Thymus (tissue), 14 donors: Measurements from ENCODE around the gene COPS7B. TPM values are rescaled to one million over a fixed set of nuclear protein-coding genes. Genes with fewer than 3 reads are reported as not detected.
"Not testable (repeated sequence)": the region's sequence is repeated elsewhere in the genome, so short reads cannot be mapped to it uniquely, and the experiment has no call there.

ENCODE experiments used
- DNase-seq, 9 donors: peaks; one replicate each; pipeline ENCODE4 v3.0.0-alpha.2; 2013; ENCODE audit warnings: low spot score in 9 of 9, low read depth in 6 of 9, missing footprints in 1 of 9
- H3K27ac ChIP-seq, 2 donors: one replicate each; pipeline ENCODE4 v1.5.1; 2013; ENCODE audit warnings: control low read depth in 1 of 2, low read depth in 1 of 2, low read length in 1 of 2, mild to moderate bottlenecking in 1 of 2, moderate library complexity in 1 of 2
- H3K27me3 ChIP-seq, 2 donors: one replicate each; pipeline ENCODE4 v1.5.1; 2013; ENCODE audit warnings: low read length in 1 of 2; ENCODE audit not compliant: control insufficient read depth in 2 of 2, insufficient read depth in 1 of 2
- H3K36me3 ChIP-seq, 2 donors: one replicate each; pipeline ENCODE4 v1.5.1; 2013; ENCODE audit warnings: low read length in 1 of 2, mild to moderate bottlenecking in 1 of 2, moderate library complexity in 1 of 2; ENCODE audit not compliant: control insufficient read depth in 2 of 2, insufficient read depth in 2 of 2
- H3K4me1 ChIP-seq, 2 donors: one replicate each; pipeline ENCODE4 v1.5.1; 2013; ENCODE audit warnings: low read length in 2 of 2; ENCODE audit not compliant: control insufficient read depth in 2 of 2, insufficient read depth in 2 of 2
- H3K4me3 ChIP-seq, 2 donors: one replicate each; pipeline ENCODE4 v1.5.1; 2013; ENCODE audit warnings: low read length in 2 of 2, control low read depth in 1 of 2, mild to moderate bottlenecking in 1 of 2
- H3K9me3 ChIP-seq, 2 donors: one replicate each; pipeline ENCODE4 v1.5.1; 2013; ENCODE audit warnings: low read length in 1 of 2, mild to moderate bottlenecking in 1 of 2; ENCODE audit not compliant: control insufficient read depth in 2 of 2, insufficient read depth in 1 of 2
- WGBS: extraction: QIAGEN DNeasy Blood & Tissue Kit; methylation state at CpG from one replicate; pipeline ENCODE4 v1.1.7; 2013; 5-methylcytosine and 5-hydroxymethylcytosine counted together
- long read RNA-seq, 10 donors: transcript quantifications; one replicate each; lab custom pipeline, GENCODE V29; 2026
- polyA plus RNA-seq: library from polyadenylated mRNA; stranded (reverse); fragments of 200-250 nt; gene quantifications from one replicate; pipeline ENCODE4 v1.2.3, GENCODE V29; 2013
- total RNA-seq: library from RNA; stranded (reverse); fragments of 120-200 nt; gene quantifications from one replicate; pipeline ENCODE4 v1.2.4, GENCODE V29; 2013
- donor health status: healthy.

Gene COPS7B
- total RNA-seq (18.6 TPM), polyA plus RNA-seq (29.0 TPM)
- long read RNA-seq, donor 1, partial matches to known transcripts: 0 of 1 reads
- long read RNA-seq, donor 1, other reads (novel, unspliced or antisense): 0 of 1 reads
- long read RNA-seq, donor 2, transcript COPS7B-201 (7 exons, 2,544 nt): major isoform, 20 of 93 reads
- long read RNA-seq, donor 2, partial matches to known transcripts: 66 of 93 reads
- long read RNA-seq, donor 2, other reads (novel, unspliced or antisense): 0 of 93 reads
- long read RNA-seq, donor 3, transcript COPS7B-201 (7 exons, 2,544 nt): major isoform, 15 of 102 reads
- long read RNA-seq, donor 3, partial matches to known transcripts: 83 of 102 reads
- long read RNA-seq, donor 3, other reads (novel, unspliced or antisense): 0 of 102 reads
- long read RNA-seq, donor 4, transcript COPS7B-201 (7 exons, 2,544 nt): major isoform, 7 of 45 reads
- long read RNA-seq, donor 4, partial matches to known transcripts: 8 of 45 reads
- long read RNA-seq, donor 4, other reads (novel, unspliced or antisense): 26 of 45 reads
- long read RNA-seq, donor 5, transcript COPS7B-201 (7 exons, 2,544 nt): major isoform, 13 of 24 reads
- long read RNA-seq, donor 5, transcript COPS7B-207 (7 exons, 1,103 nt): minor isoform, 8 of 24 reads
- long read RNA-seq, donor 5, partial matches to known transcripts: 0 of 24 reads
- long read RNA-seq, donor 5, other reads (novel, unspliced or antisense): 0 of 24 reads
- long read RNA-seq, donor 6, transcript COPS7B-201 (7 exons, 2,544 nt): major isoform, 14 of 17 reads
- long read RNA-seq, donor 6, partial matches to known transcripts: 0 of 17 reads
- long read RNA-seq, donor 6, other reads (novel, unspliced or antisense): 0 of 17 reads
- long read RNA-seq, donor 7, transcript COPS7B-201 (7 exons, 2,544 nt): major isoform, 17 of 24 reads
- long read RNA-seq, donor 7, partial matches to known transcripts: 0 of 24 reads
- long read RNA-seq, donor 7, other reads (novel, unspliced or antisense): 0 of 24 reads
- long read RNA-seq, donor 8, partial matches to known transcripts: 13 of 18 reads
- long read RNA-seq, donor 8, other reads (novel, unspliced or antisense): 0 of 18 reads
- long read RNA-seq, donor 9, transcript COPS7B-201 (7 exons, 2,544 nt): major isoform, 8 of 14 reads
- long read RNA-seq, donor 9, partial matches to known transcripts: 0 of 14 reads
- long read RNA-seq, donor 9, other reads (novel, unspliced or antisense): 0 of 14 reads
- long read RNA-seq, donor 10, transcript COPS7B-201 (7 exons, 2,544 nt): major isoform, 8 of 12 reads
- long read RNA-seq, donor 10, partial matches to known transcripts: 0 of 12 reads
- long read RNA-seq, donor 10, other reads (novel, unspliced or antisense): 0 of 12 reads

- Histone ChIP-seq H3K27me3 (no peaks in the 10 kb centered on the region), H3K9me3 (no peaks in the 10 kb centered on the region), H3K4me1 (peaks cover 18 to 19% of the 10 kb centered on the region in 2 donors), H3K27ac (peak within 1 kb of the TSS; percentile 14 to 43), H3K4me3 (peak within 1 kb of the TSS; percentile 54 to 63), H3K36me3 (peaks cover 13 to 23% of the 10 kb centered on the region in 2 donors)
- DNase-seq: peak in 8 of 9 donors; percentile 68 to 91 (median 76)
- under 1% methylated on average over 69 of the region's 69 CpGs for WGBS
These were observed at the start of gene COPS7B for GRCh38 chr2:231786177-231786916. Gene COPS7B, plus strand, starts transcription at chr2:231786445. Its CDS starts 2,126 bp downstream, at chr2:231788571.

- Histone ChIP-seq H3K27ac (no peak overlapping the region), H3K27me3 (no peaks in the 10 kb centered on the region), H3K36me3 (peaks cover 27% of the 10 kb centered on the region in 2 donors), H3K9me3 (no peaks in the 10 kb centered on the region), H3K4me3 (no peak overlapping the region), H3K4me1 (no peaks in the 10 kb centered on the region)
- no peak for DNase-seq
- WGBS: 98% methylated on average over 7 of the region's 7 CpGs
These were observed 48.5 kb upstream of the COPS7B start for GRCh38 chr2:231737761-231738160.

DNA sequence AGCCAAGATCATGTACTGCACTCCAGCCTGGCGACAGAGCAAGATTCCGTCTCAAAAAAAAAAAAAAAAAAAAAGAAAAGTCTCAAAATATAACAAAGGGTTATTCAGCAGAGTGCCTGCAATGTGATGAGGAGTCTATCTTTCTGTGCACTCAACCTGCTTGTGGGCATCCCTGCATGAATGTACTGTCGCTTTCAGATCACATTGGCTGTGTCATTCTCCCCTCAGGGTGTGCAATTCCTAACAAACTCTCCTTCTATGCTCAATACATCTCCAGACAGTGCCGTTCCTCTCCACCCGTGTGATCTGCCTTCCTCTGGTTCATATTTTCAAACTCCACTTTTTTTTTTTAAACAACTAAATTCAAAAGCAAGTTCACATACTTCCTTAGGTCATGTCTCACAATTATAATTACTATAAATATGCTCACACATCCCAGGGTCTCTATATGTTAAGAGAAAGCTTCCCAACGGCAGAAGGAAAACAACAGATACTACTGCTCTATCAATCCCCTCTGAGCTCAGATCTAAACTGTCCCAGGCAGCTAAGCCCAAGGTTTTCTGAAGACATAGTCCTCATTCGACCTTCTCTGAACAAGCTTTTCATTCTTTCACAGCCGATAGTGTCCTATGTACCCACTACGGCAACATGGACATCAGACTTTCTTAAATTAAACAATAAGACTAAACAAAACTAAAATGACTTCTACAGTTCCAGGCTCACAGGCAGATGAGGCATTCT lies 42.7 kb upstream of the COPS7B start:
- Histone ChIP-seq H3K9me3 (no peaks in the 10 kb centered on the region), H3K27ac (no peak overlapping the region), H3K36me3 (peaks cover 0 to 5% of the 10 kb centered on the region in 2 donors), H3K4me1 (peaks cover 1 to 6% of the 10 kb centered on the region in 2 donors), H3K4me3 (no peak overlapping the region), H3K27me3 (no peaks in the 10 kb centered on the region)
- no peak for DNase-seq
- WGBS: 95% methylated on average over 9 of the region's 9 CpGs

GRCh38 chr2:231745303-231746038 lies 40.8 kb upstream of the COPS7B start:
- no peaks in the 10 kb centered on the region for H3K36me3 ChIP-seq
- no peaks in the 10 kb centered on the region for H3K9me3 ChIP-seq
- no peak overlapping the region for H3K4me3 ChIP-seq
- 98% methylated on average over 6 of the region's 6 CpGs for WGBS
- H3K27me3 ChIP-seq: no peaks in the 10 kb centered on the region
- H3K27ac ChIP-seq: no peak overlapping the region
- DNase-seq: no peak
- peaks cover 4 to 21% of the 10 kb centered on the region in 2 donors for H3K4me1 ChIP-seq

DNA sequence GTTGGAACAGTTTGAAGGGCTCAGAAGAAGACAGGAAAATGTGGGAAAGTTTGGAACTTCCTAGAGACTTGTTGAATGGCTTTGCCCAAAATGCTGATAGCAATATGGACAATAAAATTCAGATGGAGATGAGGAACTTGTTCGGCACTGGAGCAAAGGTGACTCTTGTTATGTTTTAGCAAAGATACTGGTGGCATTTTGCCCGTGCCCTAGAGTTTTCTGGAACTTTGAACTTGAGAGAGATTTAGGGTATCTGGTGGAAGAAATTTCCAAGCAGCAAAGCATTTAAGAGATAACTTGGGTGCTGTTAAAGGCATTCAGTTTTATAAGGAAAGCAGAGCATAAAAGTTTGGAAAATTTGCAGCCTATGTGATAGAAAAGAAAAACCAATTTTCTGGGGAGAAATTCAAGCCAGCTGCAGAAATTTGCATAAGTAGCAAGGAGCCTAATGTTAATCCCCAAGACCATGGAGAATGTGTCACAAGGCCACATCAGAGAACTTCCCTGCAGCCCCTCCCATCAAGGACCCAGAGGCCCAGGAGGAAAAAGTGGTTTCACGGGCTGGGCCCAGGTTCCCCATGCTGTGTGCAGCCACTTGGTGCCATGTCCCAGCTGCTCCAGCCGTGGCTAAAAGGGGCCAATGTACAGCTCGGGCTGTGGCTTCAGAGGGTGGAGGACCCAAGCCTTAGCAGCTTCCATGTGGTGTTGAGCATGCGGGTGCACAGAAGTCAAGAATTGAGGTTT lies 37.9 kb upstream of the COPS7B start:
- H3K27me3 ChIP-seq, H3K36me3 ChIP-seq, H3K4me3 ChIP-seq, DNase-seq, H3K9me3 ChIP-seq: not testable (repeated sequence)
- H3K4me1 ChIP-seq: peaks cover 11 to 37% of the 10 kb centered on the region in 2 donors
- WGBS: 81% methylated on average over 6 of the region's 6 CpGs
- H3K27ac ChIP-seq: peak overlapping the region; percentile 42 to 80

DNA sequence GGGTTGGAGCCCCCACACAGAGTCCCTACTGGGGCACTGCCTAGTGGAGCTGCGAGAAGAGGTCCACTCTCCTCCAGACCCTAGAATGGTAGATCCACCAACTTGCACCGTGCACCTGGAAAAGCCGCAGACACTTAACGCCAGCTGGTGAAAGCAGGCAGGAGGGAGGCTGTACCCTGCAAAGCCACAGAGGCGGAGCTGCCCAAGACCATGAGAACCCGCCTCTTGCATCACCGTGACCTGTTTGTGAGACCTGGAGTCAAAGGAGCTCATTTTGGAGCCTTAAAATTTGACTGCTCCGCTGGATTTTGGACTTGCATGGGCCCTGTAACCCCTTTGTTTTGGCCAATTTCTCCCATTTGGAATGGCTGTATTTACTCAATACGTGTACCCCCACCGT lies 37.2 kb upstream of the COPS7B start:
- Histone ChIP-seq H3K27ac (peak overlapping the region; percentile 65 to 80), H3K4me3 (peak overlapping the region in 1 of 2 donors; percentile 14), H3K4me1 (peaks cover 11 to 42% of the 10 kb centered on the region in 2 donors)
- not testable (repeated sequence) for H3K9me3 ChIP-seq, H3K36me3 ChIP-seq, H3K27me3 ChIP-seq
- WGBS: 48% methylated on average over 10 of the region's 10 CpGs
- peak in 5 of 9 donors; percentile 49 to 84 (median 57) for DNase-seq
